Activated CD4-positive, alpha-beta T cell treated with anti-CD3 and anti-CD28 coated beads, Interleukin-2, Interleukin-4, amounts not matched to agents 100 ng/mL and 50 ng/mL, durations not matched to agents 16 hours and 8 hours (primary cell): Measurements from ENCODE around the gene DUOX2.
A peak's percentile ranks its signal among the peaks of the same experiment; 100 is the strongest.
"Not testable (repeated sequence)": the region's sequence is repeated elsewhere in the genome, so short reads cannot be mapped to it uniquely, and the experiment has no call there.

Experiments used
- DNase-seq: peaks from one replicate; pipeline ENCODE4 v3.0.0-alpha.2; 2020; ENCODE audit warnings: low spot score

Gene DUOX2

GRCh38 chr15:45138814-45139765 lies 25.1 kb upstream of the DUOX2 start:
- DNase-seq, result no peak

GRCh38 chr15:45137703-45138102 lies 23.7 kb upstream of the DUOX2 start:
- DNase-seq, result no peak

GRCh38 chr15:45136378-45136764 lies 22.4 kb upstream of the DUOX2 start:
- no peak for DNase-seq

- DNase-seq, result not testable (repeated sequence)
Measured at GRCh38 chr15:45135705-45136377, 21.9 kb upstream of the DUOX2 start.

- no peak for DNase-seq
Measured at GRCh38 chr15:45134682-45135604, 21.0 kb upstream of the DUOX2 start.

GRCh38 chr15:45134046-45134445 lies 20.1 kb upstream of the DUOX2 start:
- DNase-seq, result no peak

GRCh38 chr15:45133561-45133920 lies 19.6 kb upstream of the DUOX2 start:
- no peak for DNase-seq

GRCh38 chr15:45132844-45133560 lies 19.0 kb upstream of the DUOX2 start:
- no peak for DNase-seq

- DNase-seq, result no peak
Measured at GRCh38 chr15:45131510-45131909, 17.5 kb upstream of the DUOX2 start.

- DNase-seq, result no peak
Measured at GRCh38 chr15:45130291-45131000, 16.5 kb upstream of the DUOX2 start.

- DNase-seq, result no peak
Measured at GRCh38 chr15:45129651-45130129, 15.7 kb upstream of the DUOX2 start, which contains the start of the genes DUOX1 and DUOXA1. TSS of gene DUOX1 (plus strand) at chr15:45129994. CDS start at chr15:45131967, 1,973 bp downstream. TSS of gene DUOXA1 (minus strand) at chr15:45129879. CDS start at chr15:45123014, 6,865 bp downstream.

GRCh38 chr15:45128971-45129639 lies 15.1 kb upstream of the DUOX2 start:
- DNase-seq, result no peak

- peak; percentile 34 for DNase-seq
Measured at GRCh38 chr15:45126535-45127158, 12.7 kb upstream of the DUOX2 start.

GRCh38 chr15:45123397-45123796 lies 9.4 kb upstream of the DUOX2 start:
- no peak for DNase-seq

- DNase-seq, result no peak
Measured at GRCh38 chr15:45122719-45123118, 8.7 kb upstream of the DUOX2 start.

- DNase-seq, result no peak
Measured at GRCh38 chr15:45121706-45122417, 7.9 kb upstream of the DUOX2 start.

- no peak for DNase-seq
Measured at GRCh38 chr15:45121020-45121419, 7.0 kb upstream of the DUOX2 start.

GRCh38 chr15:45120081-45120972 lies 6.4 kb upstream of the DUOX2 start:
- DNase-seq, result no peak
